GM19395 (cell line): ENCODE measurements around the gene CHORDC1.
"Not testable (repeated sequence)": the region's sequence is repeated elsewhere in the genome, so short reads cannot be mapped to it uniquely, and the experiment has no call there.

ENCODE experiments used
- ATAC-seq: cut with Tn5 transposase; IDR thresholded peaks from one replicate; pipeline ENCODE4 v1.9.1; 2021; ENCODE audit warnings: mild to moderate bottlenecking, moderate library complexity; ENCODE audit not compliant: unreplicated experiment

The CHORDC1 gene

GRCh38 chr11:90222459-90223247, at the start of gene CHORDC1:
TSS of gene CHORDC1 (minus strand) at chr11:90223049. CDS start at chr11:90222954, 95 bp downstream.
- ATAC-seq, result peak; percentile 90

- ATAC-seq, result no peak
Measured at GRCh38 chr11:90257158-90257525, 34.3 kb upstream of the CHORDC1 start.

GRCh38 chr11:90256404-90257157, 33.7 kb upstream of the CHORDC1 start:
- no peak for ATAC-seq

GRCh38 chr11:90254065-90254464, 31.2 kb upstream of the CHORDC1 start:
- no peak for ATAC-seq

- no peak for ATAC-seq
Measured at GRCh38 chr11:90252053-90252452, 29.2 kb upstream of the CHORDC1 start.

GRCh38 chr11:90251599-90251998, 28.8 kb upstream of the CHORDC1 start:
- ATAC-seq, result no peak

GRCh38 chr11:90250970-90251369, 28.1 kb upstream of the CHORDC1 start:
- no peak for ATAC-seq

GRCh38 chr11:90246468-90246867, 23.6 kb upstream of the CHORDC1 start:
- no peak for ATAC-seq

- ATAC-seq, result no peak
Measured at GRCh38 chr11:90243534-90243933, 20.7 kb upstream of the CHORDC1 start.

- ATAC-seq, result no peak
Measured at GRCh38 chr11:90242894-90243416, 20.1 kb upstream of the CHORDC1 start.

GRCh38 chr11:90241414-90241813, 18.6 kb upstream of the CHORDC1 start:
- ATAC-seq, result no peak

- ATAC-seq, result not testable (repeated sequence)
Measured at GRCh38 chr11:90239967-90240636, 17.3 kb upstream of the CHORDC1 start.

GRCh38 chr11:90237004-90237403, 14.2 kb upstream of the CHORDC1 start:
- ATAC-seq, result no peak

- no peak for ATAC-seq
Measured at GRCh38 chr11:90235526-90235925, 12.7 kb upstream of the CHORDC1 start.

- no peak for ATAC-seq
Measured at GRCh38 chr11:90234977-90235376, 12.1 kb upstream of the CHORDC1 start.

- no peak for ATAC-seq
Measured at GRCh38 chr11:90229791-90230190, 6.9 kb upstream of the CHORDC1 start.

GRCh38 chr11:90228056-90228455, 5.2 kb upstream of the CHORDC1 start:
- no peak for ATAC-seq

- ATAC-seq, result peak; percentile 56
Measured at GRCh38 chr11:90223248-90223585, 368 bp upstream of the CHORDC1 start.

- no peak for ATAC-seq
Measured at GRCh38 chr11:90221803-90222458, 918 bp downstream of the CHORDC1 start.

- no peak for ATAC-seq
Measured at GRCh38 chr11:90220391-90220790, 2.5 kb downstream of the CHORDC1 start.

- ATAC-seq, result no peak
Measured at GRCh38 chr11:90219438-90219837, 3.4 kb downstream of the CHORDC1 start.
